Measurements from ENCODE around the gene HOXA6. TPM values are rescaled to one million over a fixed set of nuclear protein-coding genes. Genes with fewer than 3 reads are reported as not detected.

Gene HOXA6
- total and polyA plus RNA-seq, 4 donors: 0.23 TPM; not detected in 3

GRCh38 chr7:27133409-27134231 lies 14.0 kb downstream of the HOXA6 start:
- Histone ChIP-seq H3K4me1 (ENCODE audit: control insufficient read depth in 4 of 4, insufficient read depth in 4 of 4, low read length in 3 of 4) (peaks cover 0 to 9% (median 1%) of the 10 kb centered on the region in 4 donors), H3K27me3 (ENCODE audit: control insufficient read depth in 4 of 4, insufficient read depth in 4 of 4, low read length in 3 of 4) (peaks cover 2 to 20% (median 12%) of the 10 kb centered on the region in 4 donors), H3K36me3 (ENCODE audit: control insufficient read depth in 4 of 4, insufficient read depth in 3 of 4, low read depth in 1 of 4, low read length in 3 of 4) (no peaks in the 10 kb centered on the region), H3K27ac (ENCODE audit: low read depth in 1 of 2, low read length in 2 of 2) (no peak overlapping the region), H3K9me3 (ENCODE audit: control insufficient read depth in 4 of 4, low read length in 3 of 4) (peaks cover 0 to 2% (median 0%) of the 10 kb centered on the region in 4 donors), H3K9ac (ENCODE audit: low read depth in 1 of 2, low read length in 2 of 2) (no peak overlapping the region), H3K4me3 (ENCODE audit: low read depth in 1 of 3, low read length in 3 of 3) (no peak overlapping the region)
- DNase-seq (ENCODE audit: low spot score): no peak
- WGBS: 24% methylated on average over 18 of the region's 18 CpGs
- TF ChIP-seq ZBTB33 (IDR thresholded peaks at IDR 0.05): no peak
- TF ChIP-seq GABPA (IDR thresholded peaks at IDR 0.05 in 1 of 2, conservative IDR thresholded peaks at IDR 0.05 in 1 of 2): no peak
- TF ChIP-seq TAF1 (conservative IDR thresholded peaks at IDR 0.05): no peak
- TF ChIP-seq CTCF (IDR thresholded peaks at IDR 0.05; ENCODE audit: low read depth, low read length, missing input control): no peak
- TF ChIP-seq NR2F2 (IDR thresholded peaks at IDR 0.05): no peak
- TF ChIP-seq FOXA1 (IDR thresholded peaks at IDR 0.05): no peak
- TF ChIP-seq EGR1 (IDR thresholded peaks at IDR 0.05; ENCODE audit: low read depth in 2 of 2): no peak
- no peak for TF ChIP-seq RXRA (IDR thresholded peaks at IDR 0.05)
- no peak for TF ChIP-seq REST (IDR thresholded peaks at IDR 0.05)
- no peak for TF ChIP-seq YY1 (IDR thresholded peaks at IDR 0.05)
- no peak for TF ChIP-seq JUND (IDR thresholded peaks at IDR 0.05)
- TF ChIP-seq RAD21 (IDR thresholded peaks at IDR 0.05): no peak
- no peak for TF ChIP-seq ATF3 (IDR thresholded peaks at IDR 0.05)
- TF ChIP-seq FOXA2 (IDR thresholded peaks at IDR 0.05): no peak
- no peak for TF ChIP-seq MAX (IDR thresholded peaks at IDR 0.05)
- no peak for TF ChIP-seq SP1 (IDR thresholded peaks at IDR 0.05)
